Bone marrow (tissue), 2 donors: ENCODE data around the gene POR.

Experiments used
- DNase-seq, 2 donors: peaks; one replicate each; lab custom pipeline; 2025; lab: John Stamatoyannopoulos, UW

The POR gene

DNA sequence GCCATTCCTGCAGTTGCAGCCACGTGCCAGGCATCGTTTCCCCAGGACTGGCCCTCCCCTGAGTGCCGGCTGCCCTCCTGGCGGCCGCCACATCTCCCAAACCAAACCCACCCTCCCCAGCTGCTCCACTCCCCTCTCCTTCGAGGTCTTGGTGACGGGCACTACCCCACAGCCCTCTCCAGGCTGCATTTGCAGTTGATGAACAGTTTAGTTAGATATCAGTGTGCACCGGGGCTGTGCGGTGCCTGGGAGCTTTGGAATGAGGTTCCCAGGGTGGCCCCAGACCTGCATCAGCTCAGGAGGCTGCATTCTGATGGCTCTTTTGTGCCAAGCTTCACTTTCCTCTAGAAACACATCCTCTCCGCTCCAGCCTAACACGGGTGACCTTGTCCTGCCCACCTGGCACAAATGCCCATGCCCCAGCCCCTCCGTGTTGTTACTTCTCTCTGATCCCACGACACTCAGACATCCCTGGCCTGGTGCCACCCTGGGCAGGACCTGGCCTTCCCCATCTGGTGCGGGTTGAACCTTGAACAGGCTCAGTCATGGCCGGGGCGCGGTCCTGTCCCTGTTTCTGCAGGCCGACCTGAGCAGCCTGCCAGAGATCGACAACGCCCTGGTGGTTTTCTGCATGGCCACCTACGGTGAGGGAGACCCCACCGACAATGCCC lies 64.9 kb downstream of the POR start:
- DNase-seq = no peak

DNA sequence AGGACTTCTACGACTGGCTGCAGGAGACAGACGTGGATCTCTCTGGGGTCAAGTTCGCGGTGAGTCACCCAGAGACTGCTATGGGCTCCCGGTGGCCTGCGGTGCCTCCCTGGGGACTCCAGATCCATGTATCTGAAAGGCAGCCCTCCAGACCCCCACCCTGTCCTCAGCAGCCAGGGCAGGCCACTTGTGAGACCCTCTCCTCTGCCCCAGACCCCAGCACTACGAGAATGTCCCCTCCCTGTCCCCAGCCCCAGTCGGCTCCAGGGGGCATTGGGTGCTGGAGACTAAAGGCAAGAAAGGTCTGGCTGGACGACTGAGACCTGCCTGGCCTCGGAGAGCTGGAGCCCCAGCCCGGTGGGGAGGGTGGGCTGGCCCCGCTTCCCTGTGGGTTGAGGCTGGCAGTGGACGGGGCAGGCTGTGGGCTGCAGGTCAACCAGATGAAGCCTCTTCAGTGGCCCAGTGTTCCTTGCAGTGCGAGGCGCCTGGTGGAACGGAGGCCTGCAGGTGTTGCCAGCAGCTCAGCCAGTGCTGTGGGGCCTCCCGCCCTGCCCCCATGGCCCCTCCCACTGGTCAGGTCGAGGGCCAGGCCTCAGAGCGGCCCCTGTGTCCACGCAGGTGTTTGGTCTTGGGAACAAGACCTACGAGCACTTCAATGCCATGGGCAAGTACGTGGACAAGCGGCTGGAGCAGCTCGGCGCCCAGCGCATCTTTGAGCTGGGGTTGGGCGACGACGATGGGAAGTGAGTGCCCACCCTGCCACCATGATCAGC lies 65.7 kb downstream of the POR start:
- no peak for DNase-seq

DNA sequence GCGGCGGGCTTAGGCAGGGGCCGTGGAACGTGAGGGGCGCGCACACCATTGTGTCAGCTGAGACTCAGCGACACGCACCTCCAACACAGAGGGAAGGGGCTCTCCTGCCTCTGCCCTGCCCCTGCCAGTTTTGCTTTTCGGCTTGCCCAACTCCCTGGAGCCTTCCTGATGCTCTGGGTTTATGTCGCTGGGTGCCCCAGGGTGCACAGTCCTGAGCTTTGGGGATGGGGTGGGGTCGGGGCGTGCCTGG lies 66.2 kb downstream of the POR start:
- no peak for DNase-seq

DNA sequence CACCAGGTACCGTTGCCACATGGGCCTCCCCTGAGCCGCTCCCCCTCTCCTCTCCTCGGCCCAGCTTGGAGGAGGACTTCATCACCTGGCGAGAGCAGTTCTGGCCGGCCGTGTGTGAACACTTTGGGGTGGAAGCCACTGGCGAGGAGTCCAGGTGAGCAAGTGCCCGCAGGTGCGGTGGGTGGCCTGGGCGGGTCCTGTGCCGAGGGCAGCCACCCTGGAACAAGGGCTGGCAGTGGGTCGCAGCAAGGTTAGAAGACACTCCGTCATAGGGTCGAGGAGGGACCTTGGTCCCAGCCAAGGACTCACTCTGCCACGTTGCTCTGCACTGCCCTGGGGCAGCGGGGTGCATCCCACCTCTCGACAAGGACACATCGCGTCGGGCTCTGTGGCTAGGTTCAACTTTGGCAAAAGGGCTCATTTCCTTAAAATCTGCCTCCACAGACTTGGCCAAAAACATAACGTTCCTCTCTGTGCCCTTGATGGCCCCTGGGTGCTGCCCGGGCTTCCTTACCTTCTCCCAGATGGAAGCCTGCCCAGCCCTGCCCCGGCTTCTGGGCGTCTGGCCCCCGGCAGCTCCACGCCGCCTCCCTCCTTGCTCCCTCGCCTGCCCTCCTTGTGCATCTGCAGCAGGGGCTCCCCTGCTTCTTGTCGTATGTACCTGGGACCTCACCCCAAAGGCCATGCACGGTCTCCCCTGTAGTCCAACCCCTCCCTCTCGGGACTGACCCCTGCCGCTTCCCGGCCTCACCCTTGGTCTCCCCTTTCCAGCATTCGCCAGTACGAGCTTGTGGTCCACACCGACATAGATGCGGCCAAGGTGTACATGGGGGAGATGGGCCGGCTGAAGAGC lies 66.7 kb downstream of the POR start:
- no peak for DNase-seq

DNA sequence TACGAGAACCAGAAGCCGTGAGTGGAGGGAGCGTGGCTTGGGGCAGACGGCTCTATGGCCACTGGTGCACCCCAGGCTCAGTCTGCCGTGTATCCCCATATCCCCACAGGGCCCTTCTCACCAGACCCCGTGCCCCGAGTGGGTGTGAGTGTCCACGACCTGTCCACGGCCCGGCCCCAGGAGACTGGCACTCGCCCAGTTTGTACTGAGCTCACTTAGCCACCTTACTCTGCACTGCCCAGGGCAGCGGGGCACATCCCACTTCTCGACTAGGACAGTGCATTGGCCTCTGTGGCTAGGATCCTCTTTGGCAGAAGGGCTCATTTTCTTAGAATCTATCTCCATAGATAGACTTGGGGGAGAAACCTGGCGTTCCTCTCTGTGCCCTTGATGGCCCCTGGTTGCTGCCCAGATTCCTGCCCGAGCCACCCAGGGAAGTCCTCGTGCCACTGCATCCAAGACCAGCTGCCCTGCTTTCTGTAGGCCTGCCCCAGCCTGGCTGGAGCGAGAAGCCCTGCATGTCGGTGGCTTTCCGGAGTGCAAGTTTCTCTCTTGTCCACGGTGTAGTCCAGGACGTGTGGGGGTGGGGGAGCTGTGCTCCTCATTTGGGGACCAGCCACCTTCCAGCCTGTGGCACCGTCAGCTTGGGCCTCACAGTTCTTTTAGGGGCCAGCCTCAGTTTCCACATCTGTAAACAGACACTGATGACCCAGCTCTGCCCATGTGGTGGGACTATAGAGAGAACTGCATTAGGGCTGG lies 67.5 kb downstream of the POR start:
- no peak for DNase-seq

DNA sequence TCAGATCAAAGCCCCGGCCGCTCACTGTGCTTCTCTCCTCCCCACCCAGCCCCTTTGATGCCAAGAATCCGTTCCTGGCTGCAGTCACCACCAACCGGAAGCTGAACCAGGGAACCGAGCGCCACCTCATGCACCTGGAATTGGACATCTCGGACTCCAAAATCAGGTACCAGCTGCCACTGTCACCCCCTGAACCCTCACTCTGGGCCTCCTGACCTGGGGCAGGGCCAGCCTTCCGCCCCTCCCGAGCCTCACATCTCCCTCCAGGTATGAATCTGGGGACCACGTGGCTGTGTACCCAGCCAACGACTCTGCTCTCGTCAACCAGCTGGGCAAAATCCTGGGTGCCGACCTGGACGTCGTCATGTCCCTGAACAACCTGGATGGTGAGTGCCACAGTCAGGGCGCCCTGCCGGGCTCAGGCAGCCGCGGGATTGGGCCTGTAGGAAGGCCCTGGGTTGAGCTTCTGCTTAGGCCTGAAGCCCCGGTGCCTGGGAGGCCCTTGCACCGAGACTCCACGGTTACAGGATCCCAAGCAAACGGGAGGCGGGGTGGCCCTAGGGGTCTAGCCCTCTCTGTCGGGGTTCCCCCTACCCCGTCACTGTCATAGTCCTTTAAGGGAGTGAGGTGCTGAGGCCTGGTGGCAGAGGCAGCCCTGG lies 68.6 kb downstream of the POR start:
- no peak for DNase-seq

DNA sequence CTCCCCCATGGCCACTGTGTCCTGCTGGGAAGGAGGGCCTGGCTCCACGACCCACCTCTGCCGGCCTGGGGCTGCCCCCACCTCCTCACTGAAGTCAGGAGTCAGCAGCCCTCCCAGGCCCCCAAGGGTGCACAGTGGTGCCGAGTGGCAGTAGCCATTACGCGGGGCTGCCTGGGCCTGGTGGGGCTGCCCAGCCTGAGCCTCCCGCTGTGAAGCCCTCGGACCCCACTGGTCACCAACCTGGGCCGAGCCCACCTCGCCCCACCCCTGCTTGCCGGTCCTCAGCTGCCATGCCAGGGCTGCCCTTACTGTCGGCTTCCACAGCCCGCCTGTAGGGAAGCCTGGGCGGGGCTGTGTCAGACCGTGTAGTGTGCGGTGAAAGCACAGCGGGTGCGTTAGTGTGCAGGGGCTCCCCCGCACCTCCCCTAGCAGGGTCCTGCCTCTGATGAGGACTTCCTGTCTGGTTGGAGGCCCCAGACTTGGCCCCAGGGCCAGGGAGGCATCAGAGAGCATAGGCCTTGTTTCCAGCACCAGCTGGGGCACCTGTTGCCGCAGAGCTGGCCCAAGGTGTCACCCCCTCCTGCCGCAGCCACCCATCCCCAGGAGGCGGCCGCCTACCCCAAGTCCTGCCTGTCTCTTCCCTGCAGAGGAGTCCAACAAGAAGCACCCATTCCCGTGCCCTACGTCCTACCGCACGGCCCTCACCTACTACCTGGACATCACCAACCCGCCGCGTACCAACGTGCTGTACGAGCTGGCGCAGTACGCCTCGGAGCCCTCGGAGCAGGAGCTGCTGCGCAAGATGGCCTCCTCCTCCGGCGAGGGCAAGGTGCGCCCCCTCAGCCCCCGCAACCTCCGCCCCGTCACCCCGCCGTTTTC lies 69.4 kb downstream of the POR start:
- DNase-seq = no peak

DNA sequence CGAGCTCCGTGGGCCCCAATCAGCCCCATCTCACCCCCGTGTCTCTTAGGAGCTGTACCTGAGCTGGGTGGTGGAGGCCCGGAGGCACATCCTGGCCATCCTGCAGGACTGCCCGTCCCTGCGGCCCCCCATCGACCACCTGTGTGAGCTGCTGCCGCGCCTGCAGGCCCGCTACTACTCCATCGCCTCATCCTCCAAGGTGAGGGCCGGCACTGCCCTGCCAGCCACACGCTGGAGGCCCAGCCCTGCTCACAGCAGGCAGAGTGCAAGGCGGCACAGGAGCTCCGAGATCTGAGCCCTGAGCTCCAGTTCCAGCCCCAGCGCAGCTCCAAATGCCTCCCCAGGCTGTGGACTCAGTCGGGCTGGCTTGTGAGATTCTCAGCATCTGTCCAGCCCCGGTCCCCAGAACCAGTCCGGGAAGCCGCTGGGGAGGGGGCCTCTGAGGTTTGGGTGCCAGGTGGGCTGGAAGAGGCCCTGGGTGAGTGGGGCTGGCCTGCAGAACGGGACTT lies 70.1 kb downstream of the POR start:
- DNase-seq = no peak

DNA sequence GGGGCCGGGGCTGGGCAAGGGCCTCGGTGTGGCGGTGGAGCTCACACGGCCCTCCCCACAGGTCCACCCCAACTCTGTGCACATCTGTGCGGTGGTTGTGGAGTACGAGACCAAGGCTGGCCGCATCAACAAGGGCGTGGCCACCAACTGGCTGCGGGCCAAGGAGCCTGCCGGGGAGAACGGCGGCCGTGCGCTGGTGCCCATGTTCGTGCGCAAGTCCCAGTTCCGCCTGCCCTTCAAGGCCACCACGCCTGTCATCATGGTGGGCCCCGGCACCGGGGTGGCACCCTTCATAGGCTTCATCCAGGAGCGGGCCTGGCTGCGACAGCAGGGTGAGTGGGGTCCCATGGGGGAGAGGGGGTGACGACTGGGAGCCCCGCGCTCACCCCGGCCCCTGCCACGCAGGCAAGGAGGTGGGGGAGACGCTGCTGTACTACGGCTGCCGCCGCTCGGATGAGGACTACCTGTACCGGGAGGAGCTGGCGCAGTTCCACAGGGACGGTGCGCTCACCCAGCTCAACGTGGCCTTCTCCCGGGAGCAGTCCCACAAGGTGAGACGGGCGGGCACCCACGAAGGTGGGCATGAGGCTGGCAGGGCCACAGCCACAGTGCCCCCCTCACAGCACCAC lies 70.7 kb downstream of the POR start:
- DNase-seq = no peak

DNA sequence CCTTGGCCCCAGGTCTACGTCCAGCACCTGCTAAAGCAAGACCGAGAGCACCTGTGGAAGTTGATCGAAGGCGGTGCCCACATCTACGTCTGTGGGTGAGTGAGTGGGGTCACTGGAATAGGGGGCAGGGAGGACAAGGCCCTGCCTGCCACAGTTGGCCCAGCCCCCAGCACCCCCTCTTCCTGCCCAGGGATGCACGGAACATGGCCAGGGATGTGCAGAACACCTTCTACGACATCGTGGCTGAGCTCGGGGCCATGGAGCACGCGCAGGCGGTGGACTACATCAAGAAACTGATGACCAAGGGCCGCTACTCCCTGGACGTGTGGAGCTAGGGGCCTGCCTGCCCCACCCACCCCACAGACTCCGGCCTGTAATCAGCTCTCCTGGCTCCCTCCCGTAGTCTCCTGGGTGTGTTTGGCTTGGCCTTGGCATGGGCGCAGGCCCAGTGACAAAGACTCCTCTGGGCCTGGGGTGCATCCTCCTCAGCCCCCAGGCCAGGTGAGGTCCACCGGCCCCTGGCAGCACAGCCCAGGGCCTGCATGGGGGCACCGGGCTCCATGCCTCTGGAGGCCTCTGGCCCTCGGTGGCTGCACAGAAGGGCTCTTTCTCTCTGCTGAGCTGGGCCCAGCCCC lies 71.3 kb downstream of the POR start:
- no peak for DNase-seq

DNA sequence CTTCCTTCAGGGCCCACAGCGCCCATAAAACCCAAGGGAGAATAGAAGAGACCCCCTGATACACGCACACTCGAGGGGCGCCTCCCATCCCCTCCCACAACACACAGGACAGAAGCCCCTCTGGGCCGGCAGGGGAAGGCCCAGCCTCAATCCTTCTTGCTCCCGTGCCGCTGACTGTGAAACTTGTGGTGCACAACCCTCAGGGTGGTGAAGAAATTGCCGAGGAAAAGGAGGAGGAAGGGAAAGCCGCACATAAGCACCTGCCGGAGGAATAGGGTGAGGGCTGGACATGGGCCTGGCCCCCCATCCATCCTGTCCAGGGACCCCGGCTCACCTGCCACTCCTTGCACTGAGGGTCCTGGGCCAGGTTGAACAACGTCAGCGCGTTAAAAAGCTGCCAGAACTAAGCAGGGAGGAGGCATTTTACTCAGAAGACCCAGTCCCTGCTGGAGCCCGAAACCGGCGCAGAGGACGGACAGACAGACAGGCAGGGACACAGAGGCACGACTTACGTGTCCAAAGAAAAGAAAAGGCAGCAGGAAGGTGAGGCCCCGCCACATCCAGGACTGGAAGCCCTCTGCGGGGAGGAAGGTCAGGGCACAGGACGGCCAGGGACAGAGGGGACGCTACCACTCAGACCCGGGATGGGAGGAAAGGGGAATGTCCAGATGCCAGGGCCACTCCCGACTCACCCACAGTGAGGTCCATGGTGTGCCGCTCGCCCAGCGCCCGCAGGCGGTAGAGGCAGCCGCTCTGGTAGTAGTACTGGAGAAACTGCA lies 72.3 kb downstream of the POR start:
- no peak for DNase-seq

DNA sequence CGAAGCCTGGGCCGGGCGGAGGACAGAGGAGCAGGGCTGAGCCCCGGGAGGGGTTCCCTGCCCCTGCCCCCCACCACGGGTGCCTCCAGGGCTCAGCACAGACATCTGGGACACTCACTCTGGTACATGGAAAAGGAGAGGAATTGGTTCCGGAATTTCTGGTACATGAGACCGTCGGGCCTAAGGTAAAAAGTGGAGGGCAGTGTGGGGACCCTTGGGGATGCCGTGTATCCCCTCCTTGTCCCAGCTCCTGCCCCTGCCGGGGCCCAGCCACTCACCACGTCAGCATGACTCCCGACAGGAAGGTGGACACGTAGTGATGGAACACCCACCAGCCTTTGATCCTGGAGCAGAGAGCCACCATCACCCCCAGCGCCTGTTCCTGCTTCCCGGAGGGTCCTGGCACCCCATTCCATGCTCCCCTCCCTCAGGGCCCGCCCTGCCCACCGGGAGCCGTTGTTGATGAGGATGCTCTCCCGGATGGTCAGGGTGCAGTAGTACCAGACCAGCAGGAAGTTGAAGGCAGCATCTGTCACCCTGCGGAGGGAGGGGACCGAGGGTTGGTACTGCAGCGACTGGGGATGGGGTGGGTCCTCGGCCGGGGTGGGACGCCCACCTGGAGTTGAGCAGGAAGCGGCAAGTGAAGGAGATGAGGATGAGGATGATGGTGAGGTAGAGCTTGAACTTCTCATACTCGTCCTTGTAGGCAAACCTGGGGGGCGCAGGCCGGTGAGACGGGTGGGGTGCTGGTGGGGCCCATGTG lies 73.0 kb downstream of the POR start:
- no peak for DNase-seq

DNA sequence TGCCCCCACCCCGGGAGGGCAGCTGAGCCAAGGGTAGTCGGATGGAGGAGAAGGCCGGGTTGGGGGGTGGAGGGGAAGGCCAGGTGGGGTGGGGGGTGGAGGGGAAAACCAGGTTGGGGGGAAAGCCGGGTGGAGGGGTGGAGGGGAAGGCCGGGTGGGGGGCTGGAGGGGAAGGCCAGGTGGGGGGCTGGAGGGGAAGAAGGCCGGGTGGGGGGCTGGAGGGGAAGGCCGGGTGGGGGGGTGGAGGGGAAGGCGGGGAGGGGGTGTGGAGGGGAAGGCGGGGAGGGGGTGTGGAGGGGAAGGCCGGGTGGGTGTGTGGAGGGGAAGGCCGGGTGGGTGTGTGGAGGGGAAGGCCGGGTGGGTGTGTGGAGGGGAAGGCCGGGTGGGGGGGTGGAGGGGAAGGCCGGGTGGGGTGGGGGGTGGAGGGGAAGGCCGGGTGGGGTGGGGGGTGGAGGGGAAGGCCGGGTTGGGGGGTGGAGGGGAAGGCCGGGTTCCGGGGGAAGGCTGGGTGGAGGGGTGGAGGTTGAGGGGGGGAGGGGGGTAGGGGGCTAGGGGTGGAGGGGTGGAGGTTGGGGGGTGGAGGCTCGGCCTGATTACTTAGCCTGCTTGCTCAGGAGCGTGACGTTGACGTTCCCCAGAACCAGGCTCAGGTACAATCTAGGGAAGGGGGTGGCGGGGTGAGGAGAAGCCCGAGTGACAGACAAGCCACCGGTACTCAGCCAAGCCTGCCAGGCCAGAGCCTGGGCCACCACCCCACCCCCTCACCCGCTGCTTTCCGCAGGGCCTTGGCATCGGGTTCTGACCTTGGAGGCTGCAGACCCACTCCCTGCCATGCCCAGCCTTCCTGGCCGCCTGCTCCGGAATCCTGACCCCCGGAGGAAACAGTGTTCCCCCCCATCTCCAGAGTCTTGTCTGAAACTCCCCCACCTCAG lies 73.9 kb downstream of the POR start:
- no peak for DNase-seq

DNA sequence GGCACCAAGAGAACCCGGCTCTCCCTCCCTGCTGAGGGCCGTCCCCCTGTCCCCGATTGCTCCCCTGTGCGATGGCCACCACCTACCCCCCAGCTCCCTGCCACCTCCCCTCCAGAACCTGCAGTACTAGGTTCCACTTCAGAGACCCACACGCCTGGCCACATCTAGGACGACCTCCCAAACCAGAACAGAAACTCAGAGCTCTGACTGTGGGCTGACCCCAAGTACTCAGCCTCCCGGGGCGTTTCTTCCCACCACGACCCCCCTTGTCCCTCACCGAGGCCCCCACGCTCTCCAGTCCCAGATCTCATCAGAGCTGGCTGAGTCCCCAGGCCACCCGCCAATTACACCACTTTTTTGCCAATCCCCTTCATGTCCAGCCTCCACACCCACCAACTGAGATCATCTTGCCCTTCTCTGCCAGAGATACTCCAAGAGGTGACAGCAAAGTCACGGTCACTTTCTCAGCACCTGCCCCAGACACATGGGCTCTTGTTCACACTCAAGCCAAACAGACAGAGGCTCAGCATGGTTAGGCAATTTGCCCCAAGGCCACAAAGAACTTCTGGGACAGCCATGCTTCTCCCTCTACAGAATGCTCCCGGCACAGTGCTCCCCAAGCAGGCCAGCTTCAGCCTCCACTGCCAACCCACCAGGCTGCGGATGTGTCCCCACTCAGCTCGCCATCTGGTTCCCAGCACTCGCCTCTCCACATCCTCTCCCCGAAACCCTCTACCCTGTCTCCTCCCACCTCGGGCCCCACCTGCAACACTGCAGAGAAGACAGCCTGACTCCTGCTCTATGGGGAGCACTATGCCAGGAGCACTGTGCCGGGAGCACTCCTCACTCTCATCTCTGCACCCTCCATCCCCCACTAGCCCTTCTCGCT lies 74.8 kb downstream of the POR start:
- DNase-seq = no peak

DNA sequence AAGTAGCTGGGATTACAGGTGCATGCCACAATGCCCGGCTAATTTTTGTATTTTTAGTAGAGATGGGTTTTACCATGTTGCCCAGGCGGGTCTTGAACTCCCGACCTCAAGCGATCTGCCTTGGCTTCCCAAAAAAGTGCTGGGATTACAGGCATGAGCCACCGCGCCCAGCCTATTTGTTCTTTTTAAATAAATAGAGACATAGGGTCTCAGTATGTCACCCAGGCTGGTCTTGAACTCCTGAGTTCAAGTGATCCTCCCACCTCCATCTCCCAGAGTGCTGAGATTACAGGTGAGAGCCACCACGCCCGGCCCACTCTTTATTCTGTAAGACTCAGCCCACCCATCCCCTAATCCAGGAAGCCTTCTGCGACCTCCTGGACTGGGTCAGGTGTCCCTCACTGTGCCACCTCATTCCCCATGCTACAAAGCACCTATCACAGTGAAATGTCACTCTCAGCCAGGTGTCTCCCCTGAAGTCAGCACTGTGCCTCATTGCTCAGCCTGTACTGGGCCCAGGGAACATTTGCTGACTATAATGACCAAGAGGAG lies 76.7 kb downstream of the POR start:
- no peak for DNase-seq
